ENCODE measurements around the gene MEIOC. TPM values are rescaled to one million over a fixed set of nuclear protein-coding genes. Genes with fewer than 3 reads are reported as not detected.

Gene MEIOC
- total and polyA plus RNA-seq, 3 experiments from 2014 or later, result 0.09 to 0.31 (median 0.16) TPM

DNA sequence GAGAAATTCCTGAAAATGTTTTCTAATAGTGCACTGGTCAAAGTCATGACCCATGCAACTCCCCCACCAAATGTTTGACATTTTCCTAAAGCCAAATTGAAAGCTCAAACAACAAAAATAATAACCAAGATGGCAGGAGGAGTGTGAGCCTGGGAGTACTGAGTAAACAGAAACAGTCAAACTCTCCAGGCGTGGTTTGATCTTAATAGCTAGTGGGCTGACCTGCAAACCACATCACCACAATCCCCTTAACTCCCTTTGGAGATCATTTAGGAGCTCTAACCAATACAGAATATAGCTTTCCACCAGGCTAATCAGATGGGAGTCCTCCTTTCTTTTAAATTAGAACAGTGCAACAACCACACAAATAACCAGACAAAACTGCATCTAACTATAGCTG, 19.2 kb upstream of the MEIOC start:
- Histone ChIP-seq H3K27me3 (ENCODE audit: insufficient read depth, low read length, poor library complexity, severe bottlenecking) (no peaks in the 10 kb centered on the region), H3K27ac (ENCODE audit: low read depth, low read length) (no peak overlapping the region), H3K9me3 (ENCODE audit: low read length) (no peaks in the 10 kb centered on the region), H3K4me3 (ENCODE audit: low read length) (no peak overlapping the region), H3K4me1 (ENCODE audit: insufficient read depth, low read length) (no peaks in the 10 kb centered on the region), H3K36me3 (ENCODE audit: insufficient read depth, low read length) (no peaks in the 10 kb centered on the region)
- no peak for DNase-seq
- Mint-ChIP-seq H3K4me3 (no peak overlapping the region), H3K36me3 (no peaks in the 10 kb centered on the region), H3K4me1 (no peaks in the 10 kb centered on the region), H3K27ac (no peak overlapping the region), H3K9me3 (no peaks in the 10 kb centered on the region), H3K27me3 (peaks cover 21 to 41% of the 10 kb centered on the region in 2 donors)
- ChIA-PET CTCF (interaction anchor here (0.7 kb wide), 1 partner anchor 103 kb away, joined by 4 read pairs; no protein-coding TSS in a partner anchor), POLR2A (no interaction called here)

DNA sequence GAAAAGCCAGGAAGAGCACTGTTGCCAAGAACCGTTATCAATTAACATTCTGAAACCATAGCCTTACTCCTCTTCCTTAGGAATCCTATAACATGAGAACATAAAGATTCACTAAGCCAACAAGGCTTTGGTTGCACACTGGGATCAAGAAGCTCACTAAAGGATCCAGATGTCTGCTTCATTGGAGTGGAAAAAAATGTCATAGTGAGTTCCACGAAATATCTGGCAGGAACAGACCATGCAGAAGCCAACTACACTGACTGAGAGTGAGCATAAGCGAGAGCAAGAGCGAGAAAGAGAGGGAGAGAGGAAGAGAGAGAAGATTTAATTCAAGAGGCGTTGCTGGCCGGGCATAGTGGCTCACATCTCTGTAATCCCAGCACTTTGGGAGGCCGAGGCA, 13.4 kb upstream of the MEIOC start:
- no peak overlapping the region for H3K27ac ChIP-seq (ENCODE audit: low read depth, low read length)
- DNase-seq, result no peak
- no peaks in the 10 kb centered on the region for H3K36me3 ChIP-seq (ENCODE audit: insufficient read depth, low read length)
- H3K27me3 ChIP-seq (ENCODE audit: insufficient read depth, low read length, poor library complexity, severe bottlenecking), result no peaks in the 10 kb centered on the region
- H3K27ac Mint-ChIP-seq, result no peak overlapping the region
- ChIA-PET CTCF (interaction anchor here (1.8 kb wide), 1 partner anchor 109 kb away, joined by 7 read pairs; no protein-coding TSS in a partner anchor), POLR2A (no interaction called here)
- peaks cover 0 to 4% (median 0%) of the 10 kb centered on the region in 3 donors for H3K36me3 Mint-ChIP-seq
- no peaks in the 10 kb centered on the region for H3K9me3 ChIP-seq (ENCODE audit: low read length)
- peaks cover 30 to 42% of the 10 kb centered on the region in 2 donors for H3K27me3 Mint-ChIP-seq
- no peaks in the 10 kb centered on the region for H3K4me1 Mint-ChIP-seq
- H3K4me3 Mint-ChIP-seq, result no peak overlapping the region
- no peaks in the 10 kb centered on the region for H3K4me1 ChIP-seq (ENCODE audit: insufficient read depth, low read length)
- no peak overlapping the region for H3K4me3 ChIP-seq (ENCODE audit: low read length)
- no peaks in the 10 kb centered on the region for H3K9me3 Mint-ChIP-seq

DNA sequence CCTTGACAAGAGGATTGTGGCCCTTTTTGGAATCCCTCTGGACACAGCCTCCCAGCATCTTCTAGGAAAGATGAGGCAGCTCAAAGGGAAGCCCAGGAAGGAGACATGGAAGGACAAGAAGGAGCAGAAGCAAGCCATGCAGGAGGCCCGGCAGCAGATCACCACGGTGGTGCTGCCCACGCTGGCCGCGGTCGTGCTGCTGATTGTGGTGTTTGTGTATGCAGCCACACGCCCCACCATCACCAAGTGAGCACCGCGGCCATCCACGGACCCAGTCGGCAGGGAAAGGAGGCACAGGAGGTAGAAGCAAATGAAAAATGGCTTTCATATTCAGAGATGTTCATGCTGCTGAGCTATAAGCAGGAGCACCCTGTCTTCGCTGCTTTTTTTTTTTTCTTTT, 10.9 kb upstream of the MEIOC start:
- Histone ChIP-seq H3K4me1 (ENCODE audit: insufficient read depth, low read length) (no peaks in the 10 kb centered on the region), H3K27me3 (ENCODE audit: insufficient read depth, low read length, poor library complexity, severe bottlenecking) (no peaks in the 10 kb centered on the region), H3K4me3 (ENCODE audit: low read length) (no peak overlapping the region), H3K9me3 (ENCODE audit: low read length) (no peaks in the 10 kb centered on the region), H3K27ac (ENCODE audit: low read depth, low read length) (no peak overlapping the region), H3K36me3 (ENCODE audit: insufficient read depth, low read length) (no peaks in the 10 kb centered on the region)
- Mint-ChIP-seq H3K9me3 (no peaks in the 10 kb centered on the region), H3K4me3 (peak overlapping the region in 1 of 7 donors; percentile 78), H3K27me3 (peaks cover 29 to 42% of the 10 kb centered on the region in 2 donors), H3K27ac (peak overlapping the region in 1 of 8 donors; percentile 57), H3K4me1 (no peaks in the 10 kb centered on the region), H3K36me3 (peaks cover 0 to 4% (median 0%) of the 10 kb centered on the region in 3 donors)
- ChIA-PET POLR2A (no interaction called here), CTCF (no interaction called here)
- no peak for DNase-seq

DNA sequence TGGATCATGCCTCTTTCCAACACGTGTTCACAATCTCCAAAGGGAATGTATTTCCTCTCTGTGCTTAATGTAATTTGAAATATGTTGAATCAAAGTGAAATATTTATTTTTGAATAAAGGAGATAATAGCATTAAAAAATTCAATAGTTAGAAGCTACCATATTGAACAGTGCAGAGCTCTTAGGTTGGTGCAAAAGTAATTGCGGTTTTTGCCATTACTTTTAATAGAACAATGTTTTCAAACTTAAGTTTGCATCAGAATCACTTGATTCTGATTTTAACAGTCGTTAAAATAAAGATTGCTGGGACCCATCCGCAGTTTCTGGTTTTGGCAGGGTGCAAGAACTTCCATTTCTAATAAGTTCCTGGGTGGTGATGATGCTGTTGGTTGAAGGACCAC, 10.0 kb upstream of the MEIOC start:
- no peaks in the 10 kb centered on the region for H3K36me3 ChIP-seq (ENCODE audit: insufficient read depth, low read length)
- no peaks in the 10 kb centered on the region for H3K27me3 ChIP-seq (ENCODE audit: insufficient read depth, low read length, poor library complexity, severe bottlenecking)
- no peak overlapping the region for H3K4me3 ChIP-seq (ENCODE audit: low read length)
- H3K36me3 Mint-ChIP-seq, result peaks cover 0 to 4% (median 0%) of the 10 kb centered on the region in 3 donors
- POLR2A ChIA-PET, result no interaction called here
- CTCF ChIA-PET, result no interaction called here
- no peak overlapping the region for H3K27ac ChIP-seq (ENCODE audit: low read depth, low read length)
- H3K9me3 ChIP-seq (ENCODE audit: low read length), result no peaks in the 10 kb centered on the region
- H3K4me3 Mint-ChIP-seq, result no peak overlapping the region
- no peak for DNase-seq
- no peaks in the 10 kb centered on the region for H3K4me1 Mint-ChIP-seq
- H3K27me3 Mint-ChIP-seq, result peaks cover 34 to 44% of the 10 kb centered on the region in 2 donors
- no peaks in the 10 kb centered on the region for H3K9me3 Mint-ChIP-seq
- H3K27ac Mint-ChIP-seq, result no peak overlapping the region
- H3K4me1 ChIP-seq (ENCODE audit: insufficient read depth, low read length), result no peaks in the 10 kb centered on the region

DNA sequence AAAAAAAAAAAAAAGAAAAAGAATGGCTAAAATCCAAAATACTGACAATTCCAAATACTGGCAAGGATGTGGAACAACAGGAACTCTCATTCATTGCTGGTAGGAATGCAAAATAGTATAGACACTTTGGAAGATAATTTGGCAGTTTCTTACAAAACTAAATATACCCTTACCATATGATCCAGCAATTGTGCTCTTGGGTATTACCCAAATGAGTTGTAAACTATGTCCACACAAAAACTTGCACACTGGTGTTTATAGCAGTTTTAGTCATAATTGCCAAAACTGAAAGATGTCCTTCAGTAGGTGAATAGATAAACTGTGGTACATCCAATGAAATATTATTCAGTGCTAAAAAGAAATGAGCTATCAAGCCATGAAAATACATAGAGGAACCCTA, 8.5 kb upstream of the MEIOC start:
- Histone ChIP-seq H3K9me3 (ENCODE audit: low read length) (no peaks in the 10 kb centered on the region), H3K4me1 (ENCODE audit: insufficient read depth, low read length) (no peaks in the 10 kb centered on the region), H3K27me3 (ENCODE audit: insufficient read depth, low read length, poor library complexity, severe bottlenecking) (no peaks in the 10 kb centered on the region), H3K4me3 (ENCODE audit: low read length) (no peak overlapping the region), H3K36me3 (ENCODE audit: insufficient read depth, low read length) (no peaks in the 10 kb centered on the region), H3K27ac (ENCODE audit: low read depth, low read length) (no peak overlapping the region)
- H3K9me3 Mint-ChIP-seq, result no peaks in the 10 kb centered on the region
- POLR2A ChIA-PET, result interaction anchor here (0.6 kb wide), 1 partner anchor 991 kb away, joined by 3 read pairs; no protein-coding TSS in a partner anchor
- no peaks in the 10 kb centered on the region for H3K4me1 Mint-ChIP-seq
- H3K27me3 Mint-ChIP-seq, result peaks cover 28 to 38% of the 10 kb centered on the region in 2 donors
- peaks cover 0 to 3% (median 0%) of the 10 kb centered on the region in 3 donors for H3K36me3 Mint-ChIP-seq
- no peak overlapping the region for H3K4me3 Mint-ChIP-seq
- DNase-seq, result no peak
- H3K27ac Mint-ChIP-seq, result no peak overlapping the region
- CTCF ChIA-PET, result no interaction called here

DNA sequence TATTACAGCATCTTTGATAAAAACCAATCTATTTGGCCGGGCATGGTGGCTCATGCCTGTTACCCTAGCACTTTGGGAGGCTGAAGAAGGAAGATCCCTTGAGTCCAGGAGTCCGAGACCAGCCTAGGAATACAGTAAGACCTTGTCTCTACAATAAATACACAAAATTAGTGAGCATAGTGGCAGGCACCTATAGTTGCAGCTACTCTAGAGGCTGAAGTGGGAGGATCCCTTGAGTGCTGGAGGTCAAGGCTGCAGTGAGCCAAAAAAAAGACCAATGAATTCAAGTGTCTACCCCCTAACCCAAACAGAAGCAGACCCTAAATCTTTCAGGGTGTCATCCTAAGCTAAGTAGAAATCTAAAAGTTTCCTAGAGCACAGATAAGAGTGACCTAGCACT, 7.3 kb upstream of the MEIOC start:
- CTCF ChIA-PET, result no interaction called here

DNA sequence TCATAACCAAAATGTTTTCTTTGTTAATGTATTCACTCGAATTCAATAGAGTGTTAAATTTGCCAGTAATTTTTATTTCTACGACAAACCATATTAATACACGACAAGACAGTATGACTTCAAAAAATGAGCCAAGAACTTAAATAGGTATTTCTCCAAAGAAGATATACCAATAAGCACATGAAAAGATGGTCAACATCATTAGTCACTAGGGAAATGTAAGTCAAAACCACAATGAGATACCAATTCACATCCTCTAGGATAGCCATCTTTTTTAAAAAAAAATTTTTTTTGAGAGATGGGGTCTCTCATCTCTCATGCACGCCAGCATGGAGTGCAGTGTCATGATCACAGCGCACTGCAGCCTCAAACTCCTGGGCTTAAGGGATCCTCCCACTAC, 5.0 kb upstream of the MEIOC start:
- no peak overlapping the region for H3K27ac ChIP-seq (ENCODE audit: low read depth, low read length)
- H3K9me3 ChIP-seq (ENCODE audit: low read length), result no peaks in the 10 kb centered on the region
- Mint-ChIP-seq H3K36me3 (no peaks in the 10 kb centered on the region), H3K27me3 (peaks cover 35 to 51% of the 10 kb centered on the region in 2 donors), H3K9me3 (peaks cover 0 to 1% (median 0%) of the 10 kb centered on the region in 5 donors), H3K27ac (no peak overlapping the region), H3K4me3 (no peak overlapping the region), H3K4me1 (peaks cover 0 to 5% (median 0%) of the 10 kb centered on the region in 3 donors)
- ChIA-PET CTCF (no interaction called here), POLR2A (no interaction called here)
- H3K4me3 ChIP-seq (ENCODE audit: low read length), result no peak overlapping the region
- H3K27me3 ChIP-seq (ENCODE audit: insufficient read depth, low read length, poor library complexity, severe bottlenecking), result no peaks in the 10 kb centered on the region
- no peaks in the 10 kb centered on the region for H3K36me3 ChIP-seq (ENCODE audit: insufficient read depth, low read length)
- no peaks in the 10 kb centered on the region for H3K4me1 ChIP-seq (ENCODE audit: insufficient read depth, low read length)
- no peak for DNase-seq

More for the DNA sequence above, 7.3 kb upstream of the MEIOC start:
- DNase-seq, result no peak
- Mint-ChIP-seq H3K9me3 (peaks cover 0 to 1% (median 0%) of the 10 kb centered on the region in 5 donors), H3K27me3 (peaks cover 29 to 40% of the 10 kb centered on the region in 2 donors), H3K4me3 (no peak overlapping the region), H3K4me1 (no peaks in the 10 kb centered on the region), H3K27ac (no peak overlapping the region), H3K36me3 (no peaks in the 10 kb centered on the region)
- no peaks in the 10 kb centered on the region for H3K4me1 ChIP-seq (ENCODE audit: insufficient read depth, low read length)
- no peaks in the 10 kb centered on the region for H3K27me3 ChIP-seq (ENCODE audit: insufficient read depth, low read length, poor library complexity, severe bottlenecking)
- H3K9me3 ChIP-seq (ENCODE audit: low read length), result no peaks in the 10 kb centered on the region
- no peak overlapping the region for H3K4me3 ChIP-seq (ENCODE audit: low read length)
- no peak overlapping the region for H3K27ac ChIP-seq (ENCODE audit: low read depth, low read length)
- H3K36me3 ChIP-seq (ENCODE audit: insufficient read depth, low read length), result no peaks in the 10 kb centered on the region
- POLR2A ChIA-PET, result no interaction called here

DNA sequence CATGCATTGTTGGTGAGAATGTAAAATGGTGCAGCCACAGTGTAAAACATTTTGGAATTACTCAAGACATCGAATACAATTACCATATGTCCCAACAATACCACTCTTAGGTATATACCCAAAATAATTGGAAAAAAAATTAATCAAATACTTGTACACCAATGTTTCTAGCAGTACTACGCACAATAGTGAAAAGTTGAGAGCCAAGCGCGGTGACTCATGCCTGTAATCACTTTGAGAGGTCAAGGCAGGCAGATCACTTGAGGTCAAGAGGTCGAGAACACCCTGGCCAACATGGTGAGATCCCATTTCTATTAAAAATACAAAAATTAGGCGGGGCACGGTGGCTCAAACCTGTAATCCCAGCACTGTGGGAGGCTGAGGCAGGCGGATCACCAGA, 3.5 kb upstream of the MEIOC start:
- no peaks in the 10 kb centered on the region for H3K27me3 ChIP-seq (ENCODE audit: insufficient read depth, low read length, poor library complexity, severe bottlenecking)
- Mint-ChIP-seq H3K36me3 (no peaks in the 10 kb centered on the region), H3K27ac (no peak overlapping the region), H3K9me3 (peaks cover 0 to 3% (median 2%) of the 10 kb centered on the region in 5 donors), H3K4me1 (peaks cover 3 to 9% (median 4%) of the 10 kb centered on the region in 3 donors), H3K27me3 (peaks cover 35 to 52% of the 10 kb centered on the region in 2 donors), H3K4me3 (no peak overlapping the region)
- ChIA-PET POLR2A (no interaction called here), CTCF (no interaction called here)
- no peaks in the 10 kb centered on the region for H3K4me1 ChIP-seq (ENCODE audit: insufficient read depth, low read length)
- DNase-seq, result no peak
- no peaks in the 10 kb centered on the region for H3K9me3 ChIP-seq (ENCODE audit: low read length)
- H3K4me3 ChIP-seq (ENCODE audit: low read length), result no peak overlapping the region
- no peaks in the 10 kb centered on the region for H3K36me3 ChIP-seq (ENCODE audit: insufficient read depth, low read length)
- H3K27ac ChIP-seq (ENCODE audit: low read depth, low read length), result no peak overlapping the region

Measured in CD8-positive, alpha-beta memory T cell (primary cell).